Neural crest cell (in vitro differentiated cells): Measurements from ENCODE around the gene SLC9A8. TPM values are rescaled to one million over a fixed set of nuclear protein-coding genes. Genes with fewer than 3 reads are reported as not detected.
A peak's percentile ranks its signal among the peaks of the same experiment; 100 is the strongest.

Source experiments
- DNase-seq: peaks from one replicate; pipeline ENCODE4 v3.0.0; 2021; ENCODE audit warnings: low read depth, mixed read lengths, low spot score
- H3K27ac Mint-ChIP-seq: one replicate; pipeline ENCODE4 v1.8.0; 2021; ENCODE audit warnings: mild to moderate bottlenecking, mixed read lengths; ENCODE audit not compliant: unreplicated experiment
- H3K27me3 Mint-ChIP-seq: 2 replicates; pipeline ENCODE4 v1.8.0; 2021; ENCODE audit warnings: low read depth, mild to moderate bottlenecking, mixed read lengths
- H3K36me3 Mint-ChIP-seq: 2 replicates; pipeline ENCODE4 v1.8.0; 2021; ENCODE audit warnings: low read depth, mild to moderate bottlenecking, mixed read lengths
- H3K4me1 Mint-ChIP-seq: 2 replicates; pipeline ENCODE4 v1.8.0; 2021; ENCODE audit warnings: mixed read lengths
- H3K4me3 Mint-ChIP-seq: one replicate; pipeline ENCODE4 v1.8.0; 2021; ENCODE audit warnings: mild to moderate bottlenecking, mixed read lengths
- H3K9me3 Mint-ChIP-seq: 2 replicates; pipeline ENCODE4 v1.8.0; 2021; ENCODE audit warnings: mixed read lengths
- CTCF ChIP-seq: fragments of 200-600 bp; sonication (generic); conservative IDR thresholded peaks from 2 replicates; pipeline ENCODE4 v1.5.0; 2021; ENCODE audit warnings: antibody characterized with exemption, mild to moderate bottlenecking
- total RNA-seq: library from RNA; stranded (reverse); gene quantifications from 2 replicates; pipeline ENCODE4 v1.2.1, GENCODE V29; 2021

The SLC9A8 gene
- total RNA-seq, 1 donor from 2014 or later = 9.7 TPM

- Mint-ChIP-seq H3K4me1 (peaks cover 21% of the 10 kb centered on the region), H3K36me3 (no peaks in the 10 kb centered on the region), H3K27ac (no peak overlapping the region), H3K4me3 (no peak overlapping the region), H3K9me3 (no peaks in the 10 kb centered on the region), H3K27me3 (no peaks in the 10 kb centered on the region)
- TF ChIP-seq CTCF = no peak
- DNase-seq = no peak
Measured at GRCh38 chr20:49808753-49809152, 3.9 kb upstream of the SLC9A8 start.

GRCh38 chr20:49809803-49810359, 2.7 kb upstream of the SLC9A8 start:
- peaks cover 26% of the 10 kb centered on the region for H3K4me1 Mint-ChIP-seq
- no peak for DNase-seq
- H3K27ac Mint-ChIP-seq = no peak overlapping the region
- no peaks in the 10 kb centered on the region for H3K36me3 Mint-ChIP-seq
- TF ChIP-seq CTCF = no peak
- no peaks in the 10 kb centered on the region for H3K9me3 Mint-ChIP-seq
- peak overlapping the region; percentile 91 for H3K4me3 Mint-ChIP-seq
- H3K27me3 Mint-ChIP-seq = no peaks in the 10 kb centered on the region

- Mint-ChIP-seq H3K27me3 (no peaks in the 10 kb centered on the region), H3K36me3 (peaks cover 2% of the 10 kb centered on the region), H3K4me1 (peaks cover 30% of the 10 kb centered on the region), H3K4me3 (peak overlapping the region; percentile 91), H3K9me3 (no peaks in the 10 kb centered on the region), H3K27ac (no peak overlapping the region)
- TF ChIP-seq CTCF = no peak
- DNase-seq = no peak
Measured at GRCh38 chr20:49810491-49811190, 2.0 kb upstream of the SLC9A8 start.

- Mint-ChIP-seq H3K4me1 (peaks cover 30% of the 10 kb centered on the region), H3K9me3 (no peaks in the 10 kb centered on the region), H3K27me3 (no peaks in the 10 kb centered on the region), H3K36me3 (peaks cover 2% of the 10 kb centered on the region), H3K4me3 (peak overlapping the region; percentile 91), H3K27ac (peak overlapping the region; percentile 95)
- TF ChIP-seq CTCF = no peak
- no peak for DNase-seq
Measured at GRCh38 chr20:49811825-49812506, 662 bp upstream of the SLC9A8 start.

- TF ChIP-seq CTCF = no peak
- peaks cover 2% of the 10 kb centered on the region for H3K36me3 Mint-ChIP-seq
Measured at GRCh38 chr20:49813305-49813974, 812 bp downstream of the SLC9A8 start.

More at GRCh38 chr20:49813305-49813974, 812 bp downstream of the SLC9A8 start:
- no peaks in the 10 kb centered on the region for H3K27me3 Mint-ChIP-seq
- no peaks in the 10 kb centered on the region for H3K9me3 Mint-ChIP-seq
- peak overlapping the region; percentile 94 for H3K27ac Mint-ChIP-seq
- peak overlapping the region; percentile 96 for H3K4me3 Mint-ChIP-seq
- no peak for DNase-seq
- peaks cover 30% of the 10 kb centered on the region for H3K4me1 Mint-ChIP-seq
